Activated naive CD8-positive, alpha-beta T cell treated with anti-CD3 and anti-CD28 coated beads, Interleukin-2, amount 50 U/mL, for 24 hours (primary cell): Measurements from ENCODE around the gene MTHFSD.

Experiments used
- ATAC-seq: fragments of 150-1000 bp; cut with Tn5 transposase; one replicate; pipeline ENCODE4 v1.10.0; 2021
- DNase-seq: peaks from one replicate; pipeline ENCODE4 v3.0.0; 2021
- H3K27ac Mint-ChIP-seq: one replicate; pipeline ENCODE4 v1.8.0; 2021; ENCODE audit warnings: mild to moderate bottlenecking, mixed read lengths
- H3K27me3 Mint-ChIP-seq: one replicate; pipeline ENCODE4 v1.8.0; 2021; ENCODE audit warnings: mixed read lengths
- H3K36me3 Mint-ChIP-seq: one replicate; pipeline ENCODE4 v1.8.0; 2021; ENCODE audit warnings: low read depth, mixed read lengths
- H3K4me1 Mint-ChIP-seq: one replicate; pipeline ENCODE4 v1.8.0; 2021; ENCODE audit warnings: mixed read lengths
- H3K4me3 Mint-ChIP-seq: one replicate; pipeline ENCODE4 v1.8.0; 2021; ENCODE audit warnings: mild to moderate bottlenecking, moderate library complexity, mixed read lengths
- H3K9me3 Mint-ChIP-seq: one replicate; pipeline ENCODE4 v1.8.0; 2021; ENCODE audit warnings: mixed read lengths

The MTHFSD gene

GRCh38 chr16:86481607-86482006 is 73.4 kb downstream of the MTHFSD start:
- peaks cover 2% of the 10 kb centered on the region for H3K36me3 Mint-ChIP-seq
- peaks cover 3% of the 10 kb centered on the region for H3K9me3 Mint-ChIP-seq
- H3K4me3 Mint-ChIP-seq, result no peak overlapping the region
- peaks cover 37% of the 10 kb centered on the region for H3K27me3 Mint-ChIP-seq
- DNase-seq (no peak), ATAC-seq (no peak)
- H3K27ac Mint-ChIP-seq, result no peak overlapping the region
- no peaks in the 10 kb centered on the region for H3K4me1 Mint-ChIP-seq

- H3K36me3 Mint-ChIP-seq, result peaks cover 2% of the 10 kb centered on the region
- H3K4me3 Mint-ChIP-seq, result no peak overlapping the region
- H3K9me3 Mint-ChIP-seq, result peaks cover 3% of the 10 kb centered on the region
- no peak for DNase-seq
- ATAC-seq, result no peak
- H3K27me3 Mint-ChIP-seq, result peaks cover 29% of the 10 kb centered on the region
- H3K4me1 Mint-ChIP-seq, result no peaks in the 10 kb centered on the region
- no peak overlapping the region for H3K27ac Mint-ChIP-seq
Observed at GRCh38 chr16:86480444-86480843, 74.6 kb downstream of the MTHFSD start.
